SK-N-SH treated with all-trans-retinoic acid at 6 μM for 48 hours (cell line): ENCODE results near the gene PZP.

ENCODE experiments used
- ATAC-seq: fragments of 200-7000 bp; cut with Tn5 transposase; 3 replicates; pipeline ENCODE4 v1.9.1; 2020; ENCODE audit warnings: mild to moderate bottlenecking, moderate library complexity
- ARNTL ChIP-seq: fragments of 450-650 bp; formaldehyde crosslinking; IDR thresholded peaks from 2 replicates; pipeline ENCODE4 v1.5.0; 2020; ENCODE audit warnings: low read depth, mild to moderate bottlenecking, moderate library complexity, borderline replicate concordance
- BACH2 ChIP-seq: fragments of 250-450 bp; sonication (Bioruptor Pico); IDR thresholded peaks from 2 replicates; pipeline ENCODE4 v1.9.0; 2021; ENCODE audit warnings: mild to moderate bottlenecking, borderline replicate concordance
- CSDC2 ChIP-seq: fragments of 250-450 bp; sonication (Bioruptor Pico); IDR thresholded peaks from 2 replicates; pipeline ENCODE4 v1.5.0; 2020; ENCODE audit warnings: mild to moderate bottlenecking, moderate library complexity
- ESRRG ChIP-seq: fragments of 250-450 bp; sonication (Bioruptor Pico); IDR thresholded peaks from 2 replicates; pipeline ENCODE4 v1.6.1; 2021; ENCODE audit warnings: mild to moderate bottlenecking
- ISL1 ChIP-seq: fragments of 250-450 bp; sonication (Bioruptor Pico); IDR thresholded peaks from 2 replicates; pipeline ENCODE4 v2.1.2; 2022; ENCODE audit warnings: mild to moderate bottlenecking, moderate library complexity
- OSR1 ChIP-seq: fragments of 250-450 bp; sonication (Bioruptor Pico); IDR thresholded peaks from 2 replicates; pipeline ENCODE4 v1.8.0; 2022; ENCODE audit warnings: moderate library complexity, mild to moderate bottlenecking, inconsistent platforms
- PPARA ChIP-seq: fragments of 250-450 bp; sonication (Bioruptor Pico); IDR thresholded peaks from 2 replicates; pipeline ENCODE4 v1.5.0; 2020; ENCODE audit warnings: mild to moderate bottlenecking, borderline replicate concordance
- RARB ChIP-seq: fragments of 250-450 bp; sonication (Bioruptor Pico); IDR thresholded peaks from 2 replicates; pipeline ENCODE4 v1.8.0; 2021; ENCODE audit warnings: mild to moderate bottlenecking, moderate library complexity
- SNAI2 ChIP-seq: fragments of 250-450 bp; sonication (Bioruptor Pico); IDR thresholded peaks from 2 replicates; pipeline ENCODE4 v1.5.0; 2020; ENCODE audit warnings: mild to moderate bottlenecking, moderate library complexity
- TCF4 ChIP-seq: fragments of 250-450 bp; sonication (Bioruptor Pico); IDR thresholded peaks from 2 replicates; pipeline ENCODE4 v1.8.0; 2021; ENCODE audit warnings: mild to moderate bottlenecking, moderate library complexity, borderline replicate concordance
- TOX ChIP-seq: fragments of 250-450 bp; sonication (Bioruptor Pico); IDR thresholded peaks from 2 replicates; pipeline ENCODE4 v1.8.0; 2021; ENCODE audit warnings: mild to moderate bottlenecking, moderate library complexity, borderline replicate concordance
- ZC3H10 ChIP-seq: fragments of 250-450 bp; sonication (Bioruptor Pico); IDR thresholded peaks from 2 replicates; pipeline ENCODE4 v1.5.1; 2021; ENCODE audit warnings: mild to moderate bottlenecking, moderate library complexity
- ZNF565 ChIP-seq: fragments of 450-650 bp; formaldehyde crosslinking; conservative IDR thresholded peaks from 2 replicates; pipeline ENCODE4 v1.5.0; 2020; ENCODE audit warnings: low read depth, mild to moderate bottlenecking, moderate library complexity
- ZNF70 ChIP-seq: fragments of 450-650 bp; formaldehyde crosslinking; IDR thresholded peaks from 2 replicates; pipeline ENCODE4 v1.5.0; 2020; ENCODE audit warnings: mild to moderate bottlenecking, moderate library complexity
- ZNF8 ChIP-seq: fragments of 450-650 bp; formaldehyde crosslinking; IDR thresholded peaks from 2 replicates; pipeline ENCODE4 v1.5.0; 2020; ENCODE audit warnings: mild to moderate bottlenecking, moderate library complexity
- TF ChIP-seq, protein P1 (sequence below): fragments of 250-450 bp; sonication (Bioruptor Pico); IDR thresholded peaks from 2 replicates; pipeline ENCODE4 v1.8.0; 2020; ENCODE audit warnings: mild to moderate bottlenecking, moderate library complexity, borderline replicate concordance
- TF ChIP-seq, protein P2 (sequence below): fragments of 250-450 bp; sonication (Bioruptor Pico); IDR thresholded peaks from 2 replicates; pipeline ENCODE4 v1.5.0; 2020; ENCODE audit warnings: mild to moderate bottlenecking, moderate library complexity
- TF ChIP-seq, protein P3 (sequence below): fragments of 250-450 bp; sonication (Bioruptor Pico); IDR thresholded peaks from 2 replicates; pipeline ENCODE4 v1.5.1; 2021; ENCODE audit warnings: mild to moderate bottlenecking, moderate library complexity
- TF ChIP-seq, protein P4 (sequence below): fragments of 250-450 bp; sonication (Bioruptor Pico); IDR thresholded peaks from 2 replicates; pipeline ENCODE4 v1.5.1; 2020; ENCODE audit warnings: low read depth, mild to moderate bottlenecking, moderate library complexity
- TF ChIP-seq, protein P5 (sequence below): fragments of 250-450 bp; sonication (Bioruptor Pico); IDR thresholded peaks from 2 replicates; pipeline ENCODE4 v1.8.0; 2021; ENCODE audit warnings: low read depth, mild to moderate bottlenecking, moderate library complexity, borderline replicate concordance

The PZP gene

DNA sequence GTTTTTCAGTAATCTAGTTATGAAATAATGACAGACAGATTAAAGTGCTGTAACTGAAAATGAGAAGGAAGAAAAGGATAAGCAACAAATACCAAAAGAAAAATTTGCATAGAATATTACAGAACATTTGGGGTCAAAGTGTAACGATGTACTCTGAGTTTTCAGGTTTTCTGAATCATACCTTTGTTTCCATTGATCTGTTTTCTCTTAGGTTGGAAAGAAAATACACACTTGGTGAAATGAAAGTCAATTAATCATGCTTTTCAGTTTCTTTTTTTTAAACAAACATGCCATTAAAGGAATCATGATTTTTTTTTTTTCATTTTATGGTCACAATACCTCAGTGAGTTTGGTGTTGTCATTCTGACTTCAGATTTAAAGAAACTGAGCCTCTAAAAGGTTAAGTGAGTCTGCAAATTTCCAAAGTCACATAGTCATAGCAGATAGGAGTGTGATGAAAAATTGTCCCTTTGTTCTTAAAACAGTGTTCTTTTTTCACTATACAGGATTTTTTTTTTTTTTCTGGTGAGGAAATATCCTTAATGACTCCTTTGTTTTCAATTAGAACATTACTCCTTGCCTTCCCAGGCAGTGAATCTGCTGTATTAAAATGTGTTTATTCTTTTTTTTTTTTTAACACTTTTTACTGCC, 35.9 kb upstream of the PZP start:
- no peak for TF ChIP-seq ISL1 (CRISPR knock-in tag)
- TF ChIP-seq, protein P1, sequence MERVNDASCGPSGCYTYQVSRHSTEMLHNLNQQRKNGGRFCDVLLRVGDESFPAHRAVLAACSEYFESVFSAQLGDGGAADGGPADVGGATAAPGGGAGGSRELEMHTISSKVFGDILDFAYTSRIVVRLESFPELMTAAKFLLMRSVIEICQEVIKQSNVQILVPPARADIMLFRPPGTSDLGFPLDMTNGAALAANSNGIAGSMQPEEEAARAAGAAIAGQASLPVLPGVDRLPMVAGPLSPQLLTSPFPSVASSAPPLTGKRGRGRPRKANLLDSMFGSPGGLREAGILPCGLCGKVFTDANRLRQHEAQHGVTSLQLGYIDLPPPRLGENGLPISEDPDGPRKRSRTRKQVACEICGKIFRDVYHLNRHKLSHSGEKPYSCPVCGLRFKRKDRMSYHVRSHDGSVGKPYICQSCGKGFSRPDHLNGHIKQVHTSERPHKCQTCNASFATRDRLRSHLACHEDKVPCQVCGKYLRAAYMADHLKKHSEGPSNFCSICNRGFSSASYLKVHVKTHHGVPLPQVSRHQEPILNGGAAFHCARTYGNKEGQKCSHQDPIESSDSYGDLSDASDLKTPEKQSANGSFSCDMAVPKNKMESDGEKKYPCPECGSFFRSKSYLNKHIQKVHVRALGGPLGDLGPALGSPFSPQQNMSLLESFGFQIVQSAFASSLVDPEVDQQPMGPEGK (CRISPR knock-in tag), result no peak
- TF ChIP-seq SNAI2, result no peak
- no peak for TF ChIP-seq ESRRG (CRISPR knock-in tag)
- no peak for TF ChIP-seq ARNTL (CRISPR knock-in tag)
- TF ChIP-seq ZNF70 (CRISPR knock-in tag), result no peak
- no peak for TF ChIP-seq RARB (CRISPR knock-in tag)
- TF ChIP-seq ZC3H10 (CRISPR knock-in tag), result no peak
- no peak for ATAC-seq

DNA sequence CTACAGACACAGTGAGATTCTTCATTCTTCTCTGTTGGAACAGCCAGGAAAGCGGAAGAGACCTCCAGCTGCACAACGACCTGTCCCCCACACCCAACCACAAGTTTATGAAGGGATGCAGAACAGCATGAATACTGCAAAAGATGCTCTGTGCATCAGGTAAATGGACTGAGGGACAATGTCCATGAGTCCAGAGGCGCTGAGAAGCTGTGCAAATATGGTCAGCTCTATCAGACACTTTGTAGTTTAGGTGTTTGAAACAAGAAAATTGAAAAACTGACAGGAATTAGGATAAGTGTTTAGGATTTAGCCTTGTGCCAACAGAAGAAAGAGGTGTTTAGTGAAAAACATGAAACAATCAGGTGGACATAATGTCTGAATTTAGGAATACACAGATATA, 33.1 kb upstream of the PZP start:
- no peak for TF ChIP-seq ZNF565 (CRISPR knock-in tag)
- TF ChIP-seq ZC3H10 (CRISPR knock-in tag), result no peak
- no peak for TF ChIP-seq ISL1 (CRISPR knock-in tag)
- no peak for TF ChIP-seq BACH2 (CRISPR knock-in tag)
- no peak for TF ChIP-seq CSDC2
- TF ChIP-seq, protein P2, sequence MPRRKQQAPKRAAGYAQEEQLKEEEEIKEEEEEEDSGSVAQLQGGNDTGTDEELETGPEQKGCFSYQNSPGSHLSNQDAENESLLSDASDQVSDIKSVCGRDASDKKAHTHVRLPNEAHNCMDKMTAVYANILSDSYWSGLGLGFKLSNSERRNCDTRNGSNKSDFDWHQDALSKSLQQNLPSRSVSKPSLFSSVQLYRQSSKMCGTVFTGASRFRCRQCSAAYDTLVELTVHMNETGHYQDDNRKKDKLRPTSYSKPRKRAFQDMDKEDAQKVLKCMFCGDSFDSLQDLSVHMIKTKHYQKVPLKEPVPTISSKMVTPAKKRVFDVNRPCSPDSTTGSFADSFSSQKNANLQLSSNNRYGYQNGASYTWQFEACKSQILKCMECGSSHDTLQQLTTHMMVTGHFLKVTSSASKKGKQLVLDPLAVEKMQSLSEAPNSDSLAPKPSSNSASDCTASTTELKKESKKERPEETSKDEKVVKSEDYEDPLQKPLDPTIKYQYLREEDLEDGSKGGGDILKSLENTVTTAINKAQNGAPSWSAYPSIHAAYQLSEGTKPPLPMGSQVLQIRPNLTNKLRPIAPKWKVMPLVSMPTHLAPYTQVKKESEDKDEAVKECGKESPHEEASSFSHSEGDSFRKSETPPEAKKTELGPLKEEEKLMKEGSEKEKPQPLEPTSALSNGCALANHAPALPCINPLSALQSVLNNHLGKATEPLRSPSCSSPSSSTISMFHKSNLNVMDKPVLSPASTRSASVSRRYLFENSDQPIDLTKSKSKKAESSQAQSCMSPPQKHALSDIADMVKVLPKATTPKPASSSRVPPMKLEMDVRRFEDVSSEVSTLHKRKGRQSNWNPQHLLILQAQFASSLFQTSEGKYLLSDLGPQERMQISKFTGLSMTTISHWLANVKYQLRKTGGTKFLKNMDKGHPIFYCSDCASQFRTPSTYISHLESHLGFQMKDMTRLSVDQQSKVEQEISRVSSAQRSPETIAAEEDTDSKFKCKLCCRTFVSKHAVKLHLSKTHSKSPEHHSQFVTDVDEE (CRISPR knock-in tag), result no peak
- TF ChIP-seq TCF4 (CRISPR knock-in tag), result no peak
- TF ChIP-seq TOX (CRISPR knock-in tag), result no peak
- no peak for TF ChIP-seq OSR1
- no peak for TF ChIP-seq ZNF70 (CRISPR knock-in tag)
- TF ChIP-seq, protein P1 (CRISPR knock-in tag), result no peak
- TF ChIP-seq SNAI2, result no peak
- TF ChIP-seq PPARA (CRISPR knock-in tag), result no peak
- TF ChIP-seq, protein P3, sequence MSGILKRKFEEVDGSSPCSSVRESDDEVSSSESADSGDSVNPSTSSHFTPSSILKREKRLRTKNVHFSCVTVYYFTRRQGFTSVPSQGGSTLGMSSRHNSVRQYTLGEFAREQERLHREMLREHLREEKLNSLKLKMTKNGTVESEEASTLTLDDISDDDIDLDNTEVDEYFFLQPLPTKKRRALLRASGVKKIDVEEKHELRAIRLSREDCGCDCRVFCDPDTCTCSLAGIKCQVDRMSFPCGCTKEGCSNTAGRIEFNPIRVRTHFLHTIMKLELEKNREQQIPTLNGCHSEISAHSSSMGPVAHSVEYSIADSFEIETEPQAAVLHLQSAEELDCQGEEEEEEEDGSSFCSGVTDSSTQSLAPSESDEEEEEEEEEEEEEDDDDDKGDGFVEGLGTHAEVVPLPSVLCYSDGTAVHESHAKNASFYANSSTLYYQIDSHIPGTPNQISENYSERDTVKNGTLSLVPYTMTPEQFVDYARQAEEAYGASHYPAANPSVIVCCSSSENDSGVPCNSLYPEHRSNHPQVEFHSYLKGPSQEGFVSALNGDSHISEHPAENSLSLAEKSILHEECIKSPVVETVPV, result no peak
- TF ChIP-seq, protein P4, sequence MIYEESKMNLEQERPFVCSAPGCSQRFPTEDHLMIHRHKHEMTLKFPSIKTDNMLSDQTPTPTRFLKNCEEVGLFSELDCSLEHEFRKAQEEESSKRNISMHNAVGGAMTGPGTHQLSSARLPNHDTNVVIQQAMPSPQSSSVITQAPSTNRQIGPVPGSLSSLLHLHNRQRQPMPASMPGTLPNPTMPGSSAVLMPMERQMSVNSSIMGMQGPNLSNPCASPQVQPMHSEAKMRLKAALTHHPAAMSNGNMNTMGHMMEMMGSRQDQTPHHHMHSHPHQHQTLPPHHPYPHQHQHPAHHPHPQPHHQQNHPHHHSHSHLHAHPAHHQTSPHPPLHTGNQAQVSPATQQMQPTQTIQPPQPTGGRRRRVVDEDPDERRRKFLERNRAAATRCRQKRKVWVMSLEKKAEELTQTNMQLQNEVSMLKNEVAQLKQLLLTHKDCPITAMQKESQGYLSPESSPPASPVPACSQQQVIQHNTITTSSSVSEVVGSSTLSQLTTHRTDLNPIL (CRISPR knock-in tag), result no peak
- TF ChIP-seq, protein P5, sequence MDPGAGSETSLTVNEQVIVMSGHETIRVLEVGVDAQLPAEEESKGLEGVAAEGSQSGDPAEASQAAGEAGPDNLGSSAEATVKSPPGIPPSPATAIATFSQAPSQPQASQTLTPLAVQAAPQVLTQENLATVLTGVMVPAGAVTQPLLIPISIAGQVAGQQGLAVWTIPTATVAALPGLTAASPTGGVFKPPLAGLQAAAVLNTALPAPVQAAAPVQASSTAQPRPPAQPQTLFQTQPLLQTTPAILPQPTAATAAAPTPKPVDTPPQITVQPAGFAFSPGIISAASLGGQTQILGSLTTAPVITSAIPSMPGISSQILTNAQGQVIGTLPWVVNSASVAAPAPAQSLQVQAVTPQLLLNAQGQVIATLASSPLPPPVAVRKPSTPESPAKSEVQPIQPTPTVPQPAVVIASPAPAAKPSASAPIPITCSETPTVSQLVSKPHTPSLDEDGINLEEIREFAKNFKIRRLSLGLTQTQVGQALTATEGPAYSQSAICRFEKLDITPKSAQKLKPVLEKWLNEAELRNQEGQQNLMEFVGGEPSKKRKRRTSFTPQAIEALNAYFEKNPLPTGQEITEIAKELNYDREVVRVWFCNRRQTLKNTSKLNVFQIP (CRISPR knock-in tag), result no peak
- TF ChIP-seq ARNTL (CRISPR knock-in tag), result no peak
- TF ChIP-seq ESRRG (CRISPR knock-in tag), result no peak
- no peak for TF ChIP-seq ZNF8 (CRISPR knock-in tag)
- no peak for ATAC-seq
